IMR-90 (cell line): Measurements from ENCODE around the gene AQP12B. TPM values are rescaled to one million over a fixed set of nuclear protein-coding genes. Genes with fewer than 3 reads are reported as not detected.

Experiments used
- ATAC-seq: fragments of 200-7000 bp; cut with Tn5 transposase; 2 replicates; pipeline ENCODE4 v1.9.1; 2020; ENCODE audit warnings: low read depth, mild to moderate bottlenecking, moderate library complexity
- BruUV-seq: library from RNA; stranded (reverse); fragments of 400-500 nt; replicated peaks from 2 replicates; lab custom pipeline; 2021; lab: Mats Ljungman, UMichigan
- CTCF ChIA-PET: fragments of 300-600 bp; formaldehyde crosslinking; extraction: SDS; loops from one replicate; lab custom pipeline; 2021; ENCODE audit warnings: antibody characterized with exemption; lab: Yijun Ruan, JAX
- POLR2A ChIA-PET: fragments of 300-600 bp; sonication (Branson Sonifier 250); formaldehyde crosslinking; loops from one replicate; lab custom pipeline; 2022; ENCODE audit warnings: antibody characterized with exemption; ENCODE audit not compliant: unreplicated experiment; lab: Charles Lee
- DNase-seq: peaks from one replicate; pipeline ENCODE4 v3.0.0; 2013
- H2AFZ ChIP-seq: replicated peaks from 2 replicates; pipeline ENCODE3; 2013; ENCODE audit warnings: low read length, mild to moderate bottlenecking; ENCODE audit not compliant: poor library complexity
- H2AK5ac ChIP-seq: 2 replicates; pipeline ENCODE4 v1.6.1; 2013; ENCODE audit warnings: low read depth, low read length, inconsistent platforms
- H2AK9ac ChIP-seq: replicated peaks from 2 replicates; pipeline ENCODE3; 2013; ENCODE audit warnings: mild to moderate bottlenecking, low read depth, low read length, moderate library complexity; ENCODE audit not compliant: poor library complexity
- H2BK120ac ChIP-seq: 2 replicates; pipeline ENCODE4 v1.6.1; 2013; ENCODE audit warnings: low read depth, low read length, inconsistent platforms
- H2BK15ac ChIP-seq: 3 replicates; pipeline ENCODE4 v1.6.1; 2013; ENCODE audit warnings: low read depth, low read length, inconsistent platforms
- H2BK20ac ChIP-seq: 2 replicates; pipeline ENCODE4 v1.6.1; 2013; ENCODE audit warnings: low read depth, mild to moderate bottlenecking, inconsistent platforms, low read length, moderate library complexity
- H2BK5ac ChIP-seq: 2 replicates; pipeline ENCODE4 v1.6.1; 2013; ENCODE audit warnings: mild to moderate bottlenecking, low read depth, low read length, inconsistent platforms; ENCODE audit not compliant: poor library complexity, severe bottlenecking
- H3K14ac ChIP-seq: replicated peaks from 2 replicates; pipeline ENCODE4 v1.6.1; 2013; ENCODE audit warnings: low read depth, low read length, inconsistent platforms
- H3K18ac ChIP-seq: 2 replicates; pipeline ENCODE4 v1.6.1; 2013; ENCODE audit warnings: low read depth, low read length, control low read depth
- H3K23ac ChIP-seq: 2 replicates; pipeline ENCODE4 v1.6.1; 2013; ENCODE audit warnings: low read depth, low read length, inconsistent platforms
- H3K27ac ChIP-seq: 2 replicates; pipeline ENCODE4 v1.5.1; 2013; ENCODE audit warnings: mild to moderate bottlenecking, control low read depth, low read length; ENCODE audit not compliant: insufficient read depth
- H3K27me3 ChIP-seq: 2 replicates; pipeline ENCODE4 v1.6.1; 2013; ENCODE audit warnings: low read length; ENCODE audit not compliant: control insufficient read depth, insufficient read depth
- H3K36me3 ChIP-seq: 2 replicates; pipeline ENCODE4 v1.6.1; 2013; ENCODE audit warnings: low read length, mixed read lengths; ENCODE audit not compliant: control insufficient read depth, insufficient read depth
- H3K4ac ChIP-seq: 2 replicates; pipeline ENCODE4 v1.6.1; 2013; ENCODE audit warnings: low read depth, low read length, inconsistent platforms
- H3K4me1 ChIP-seq: 2 replicates; pipeline ENCODE4 v1.6.1; 2013; ENCODE audit warnings: low read length, mixed read lengths; ENCODE audit not compliant: control insufficient read depth, insufficient read depth
- H3K4me2 ChIP-seq: 2 replicates; pipeline ENCODE4 v1.6.1; 2013; ENCODE audit warnings: low read depth, mild to moderate bottlenecking, control low read depth, low read length, moderate library complexity
- H3K4me3 ChIP-seq: 2 replicates; pipeline ENCODE4 v1.5.1; 2013; ENCODE audit warnings: low read depth, mild to moderate bottlenecking, control low read depth, low read length, moderate library complexity; ENCODE audit not compliant: insufficient read depth
- H3K56ac ChIP-seq: 2 replicates; pipeline ENCODE4 v1.6.1; 2013; ENCODE audit warnings: low read length, inconsistent platforms; ENCODE audit not compliant: insufficient read depth; ENCODE audit errors: extremely low read depth
- H3K79me1 ChIP-seq, 2 experiments: 2 replicates each; pipeline ENCODE4 v1.6.1; 2013; ENCODE audit warnings: low read length in 2 of 2, inconsistent platforms in 1 of 2, low read depth in 1 of 2
- H3K9ac ChIP-seq: 2 replicates; pipeline ENCODE4 v1.6.1; 2013; ENCODE audit warnings: low read depth, low read length, control low read depth
- H3K9me1 ChIP-seq: 2 replicates; pipeline ENCODE4 v1.6.1; 2013; ENCODE audit warnings: low read length, inconsistent platforms; ENCODE audit not compliant: insufficient read depth
- H3K9me3 ChIP-seq: 2 replicates; pipeline ENCODE4 v1.6.1; 2013; ENCODE audit warnings: low read length; ENCODE audit not compliant: control insufficient read depth, insufficient read depth
- H4K20me1 ChIP-seq: 2 replicates; pipeline ENCODE4 v1.6.1; 2013; ENCODE audit warnings: low read length, inconsistent platforms; ENCODE audit not compliant: insufficient read depth
- H4K5ac ChIP-seq: 2 replicates; pipeline ENCODE4 v1.6.1; 2013; ENCODE audit warnings: mild to moderate bottlenecking, low read depth, low read length, control low read depth
- H4K8ac ChIP-seq, 2 experiments: 2 replicates each; pipeline ENCODE4 v1.6.1; 2013; ENCODE audit warnings: low read depth in 2 of 2, low read length in 2 of 2, control low read depth in 1 of 2, inconsistent platforms in 1 of 2
- H4K91ac ChIP-seq: 2 replicates; pipeline ENCODE4 v1.6.1; 2013; ENCODE audit warnings: low read depth, low read length, inconsistent platforms; ENCODE audit not compliant: insufficient read depth
- CTCF ChIP-seq: conservative IDR thresholded peaks from 2 replicates; pipeline ENCODE4 v1.5.1; 2012; ENCODE audit warnings: mild to moderate bottlenecking, low read depth, low read length, improper control_type of control experiment
- FOS ChIP-seq: fragments of 150-350 bp; IDR thresholded peaks from 2 replicates; pipeline ENCODE4 v1.6.1; 2016; ENCODE audit warnings: low read depth, low read length
- MAFK ChIP-seq: IDR thresholded peaks from 2 replicates; pipeline ENCODE4 v1.6.1; 2012; ENCODE audit warnings: low read depth, low read length, improper control_type of control experiment
- MAZ ChIP-seq: IDR thresholded peaks from 2 replicates; pipeline ENCODE4 v1.6.1; 2012; ENCODE audit warnings: low read depth, mild to moderate bottlenecking, low read length, improper control_type of control experiment, moderate library complexity, borderline replicate concordance
- MXI1 ChIP-seq: IDR thresholded peaks from 2 replicates; pipeline ENCODE4 v1.6.1; 2012; ENCODE audit warnings: low read depth, mild to moderate bottlenecking, low read length, moderate library complexity, borderline replicate concordance
- NFE2L2 ChIP-seq: fragments of 150-350 bp; IDR thresholded peaks from 2 replicates; pipeline ENCODE4 v1.6.1; 2016; ENCODE audit warnings: low read depth, mild to moderate bottlenecking, low read length
- POLR2A ChIP-seq: IDR thresholded peaks from 2 replicates; pipeline ENCODE4 v1.6.1; 2012; ENCODE audit warnings: mild to moderate bottlenecking, low read depth, low read length
- USF2 ChIP-seq: fragments of 150-350 bp; IDR thresholded peaks from 2 replicates; pipeline ENCODE4 v1.6.1; 2017; ENCODE audit warnings: mild to moderate bottlenecking, antibody characterized with exemption, low read length, low read depth
- WGBS, 2 experiments: methylation state at CpG; one replicate each; pipeline versions ENCODE4 v1.1.5 to v1.1.7; 2013; ENCODE audit warnings: missing lambda C conversion rate in 2 of 2; ENCODE audit not compliant: insufficient read length in 1 of 2; ENCODE audit errors: extremely low coverage in 2 of 2; 5-methylcytosine and 5-hydroxymethylcytosine counted together
- dilution Hi-C: fragments of 300-500 bp; cut with HindIII; formaldehyde crosslinking; loops from one replicate; pipeline ENCODE4 v1.14.3; 2018; ENCODE audit warnings: low sequenced_read_pairs; ENCODE audit not compliant: unreplicated experiment
- in situ Hi-C: fragments of 300-500 bp; cut with MboI; formaldehyde crosslinking; loops from 3 replicates; pipeline ENCODE4 v1.14.3; 2019; ENCODE audit warnings: low sequenced_read_pairs, inconsistent platforms, mixed read lengths
- intact Hi-C: fragments of 100-400 bp; cut with micrococcal nuclease; formaldehyde crosslinking; loops from 2 replicates; pipeline ENCODE4 v1.10.0; 2022
- polyA plus RNA-seq, 3 experiments: library from polyadenylated mRNA; depleted of rRNA; stranded (reverse); fragments of >200 nt; gene quantifications; 2 replicates each; pipeline ENCODE4 v1.2.3, GENCODE V29; 2012; ENCODE audit warnings: low replicate concordance in 1 of 3
- total RNA-seq: library from RNA; depleted of rRNA; stranded (reverse); fragments of >200 nt; gene quantifications from 2 replicates; pipeline ENCODE4 v1.2.3, GENCODE V29; 2012
- TF ChIP-seq, protein P1 (sequence below): fragments of 150-350 bp; IDR thresholded peaks from 2 replicates; pipeline ENCODE4 v1.6.1; 2016; ENCODE audit warnings: low read depth, mild to moderate bottlenecking, low read length, moderate library complexity, borderline replicate concordance

The AQP12B gene
- total and polyA plus RNA-seq, 2 of the 4 experiments (the other 2 are of a cell fraction), result not detected

DNA sequence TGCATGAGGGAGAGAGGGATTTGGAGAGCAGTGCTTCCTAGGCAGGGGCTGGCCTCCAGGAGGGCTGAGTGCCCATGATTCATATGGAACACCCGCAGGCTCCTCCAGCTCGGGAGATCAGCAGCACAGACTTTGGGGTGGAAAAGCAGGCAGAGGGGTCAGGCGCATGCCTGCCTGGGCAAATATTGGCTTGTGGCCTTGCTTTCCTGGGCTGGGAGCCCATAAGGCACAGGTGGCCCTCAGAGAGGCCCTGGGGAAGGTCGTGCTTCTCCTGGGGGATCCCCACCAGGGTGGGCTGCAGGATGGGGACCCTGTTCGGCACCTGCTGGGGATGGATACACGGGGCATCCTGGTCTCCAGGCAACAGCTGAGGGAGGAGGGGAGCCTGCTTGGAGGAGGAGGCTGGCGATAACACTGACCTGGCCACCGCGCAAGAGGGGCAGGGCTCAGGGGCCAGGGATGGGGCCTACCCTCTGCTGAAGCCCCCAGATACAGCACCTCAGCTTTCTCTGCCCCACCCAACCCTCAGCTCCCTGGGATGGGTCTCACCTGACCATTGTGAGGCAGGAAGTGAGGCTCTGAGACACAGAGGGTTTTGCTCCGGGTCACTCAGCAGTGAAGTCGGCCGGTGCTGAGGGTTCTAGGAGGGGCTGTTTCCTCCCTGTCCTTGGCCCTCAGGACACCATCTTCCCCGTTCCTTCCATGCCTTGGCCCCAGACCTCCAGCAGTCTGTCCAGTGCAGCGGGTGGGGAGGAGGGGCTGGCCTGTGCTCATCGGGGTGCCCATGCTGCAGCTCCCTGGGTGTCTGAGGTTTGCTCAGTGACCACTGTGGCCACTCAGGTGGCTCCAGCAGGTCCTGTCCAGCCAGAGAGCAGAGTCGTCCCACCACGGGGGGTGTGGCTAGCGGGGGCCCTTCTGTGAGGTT is 21.0 kb upstream of the AQP12B start:
- Histone ChIP-seq H3K4me2 (no peak overlapping the region), H2AFZ (no peak overlapping the region), H3K9me1 (no peaks in the 10 kb centered on the region), H4K5ac (no peak overlapping the region), H4K20me1 (no peaks in the 10 kb centered on the region), H3K27ac (no peak overlapping the region), H3K4me3 (no peak overlapping the region), H2BK20ac (no peak overlapping the region), H3K4ac (no peak overlapping the region), H4K91ac (no peak overlapping the region), H3K27me3 (peaks cover 33% of the 10 kb centered on the region), H2BK120ac (no peak overlapping the region), H3K14ac (no peak overlapping the region), H3K23ac (no peak overlapping the region), H3K56ac (no peak overlapping the region), H2AK5ac (no peak overlapping the region), H3K9me3 (no peaks in the 10 kb centered on the region), H3K4me1 (no peaks in the 10 kb centered on the region), H4K8ac (no peak overlapping the region), H3K9ac (no peak overlapping the region), H3K79me1 (no peaks in the 10 kb centered on the region), H3K18ac (no peak overlapping the region), H2BK5ac (no peak overlapping the region), H2AK9ac (no peak overlapping the region), H2BK15ac (no peak overlapping the region), H3K36me3 (no peaks in the 10 kb centered on the region)
- no peak for DNase-seq
- dilution Hi-C loops, result no loop called here
- ChIA-PET POLR2A (no interaction called here), CTCF (interaction anchor here (0.8 kb wide), 1 partner anchor 190 kb away, joined by 3 read pairs; no protein-coding TSS in a partner anchor)
- TF ChIP-seq CTCF, result no peak
- no peak for TF ChIP-seq POLR2A
- TF ChIP-seq NFE2L2, result no peak
- TF ChIP-seq MAZ, result no peak
- TF ChIP-seq MXI1, result no peak
- TF ChIP-seq USF2, result no peak
- no peak for TF ChIP-seq MAFK
- TF ChIP-seq, protein P1, sequence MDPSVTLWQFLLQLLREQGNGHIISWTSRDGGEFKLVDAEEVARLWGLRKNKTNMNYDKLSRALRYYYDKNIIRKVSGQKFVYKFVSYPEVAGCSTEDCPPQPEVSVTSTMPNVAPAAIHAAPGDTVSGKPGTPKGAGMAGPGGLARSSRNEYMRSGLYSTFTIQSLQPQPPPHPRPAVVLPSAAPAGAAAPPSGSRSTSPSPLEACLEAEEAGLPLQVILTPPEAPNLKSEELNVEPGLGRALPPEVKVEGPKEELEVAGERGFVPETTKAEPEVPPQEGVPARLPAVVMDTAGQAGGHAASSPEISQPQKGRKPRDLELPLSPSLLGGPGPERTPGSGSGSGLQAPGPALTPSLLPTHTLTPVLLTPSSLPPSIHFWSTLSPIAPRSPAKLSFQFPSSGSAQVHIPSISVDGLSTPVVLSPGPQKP, result no peak
- no peak for TF ChIP-seq FOS
- intact Hi-C loops, result loop anchor here (5.0 kb wide), 1 partner anchor 191 kb away; no protein-coding TSS in a partner anchor
- in situ Hi-C loops, result no loop called here
- BruUV-seq, result no TSS peak
- 52% methylated on average over 3 of the region's 18 CpGs; no CpG with 5 or more reads in 1 of the 2 experiments for WGBS, 2 experiments
- no peak for ATAC-seq
